Coronary artery (tissue), 2 donors: ENCODE results near the gene PCDH15.

Experiments used
- DNase-seq: peaks from one replicate; pipeline ENCODE4 v3.0.0-alpha.2; 2017; ENCODE audit warnings: low spot score
- H3K27ac ChIP-seq, 2 donors: fragments of 200-600 bp; sonication (generic); one replicate each; pipeline ENCODE4 v1.5.1; 2016 to 2019
- H3K4me3 ChIP-seq: fragments of 200-600 bp; sonication (generic); 2 replicates; pipeline ENCODE4 v1.5.1; 2016; ENCODE audit warnings: mild to moderate bottlenecking, moderate library complexity
- TF ChIP-seq, protein P1 (sequence below): fragments of 200-600 bp; sonication (generic); IDR thresholded peaks from one replicate; pipeline ENCODE4 v1.5.1; 2019; ENCODE audit warnings: antibody characterized with exemption

The PCDH15 gene

DNA sequence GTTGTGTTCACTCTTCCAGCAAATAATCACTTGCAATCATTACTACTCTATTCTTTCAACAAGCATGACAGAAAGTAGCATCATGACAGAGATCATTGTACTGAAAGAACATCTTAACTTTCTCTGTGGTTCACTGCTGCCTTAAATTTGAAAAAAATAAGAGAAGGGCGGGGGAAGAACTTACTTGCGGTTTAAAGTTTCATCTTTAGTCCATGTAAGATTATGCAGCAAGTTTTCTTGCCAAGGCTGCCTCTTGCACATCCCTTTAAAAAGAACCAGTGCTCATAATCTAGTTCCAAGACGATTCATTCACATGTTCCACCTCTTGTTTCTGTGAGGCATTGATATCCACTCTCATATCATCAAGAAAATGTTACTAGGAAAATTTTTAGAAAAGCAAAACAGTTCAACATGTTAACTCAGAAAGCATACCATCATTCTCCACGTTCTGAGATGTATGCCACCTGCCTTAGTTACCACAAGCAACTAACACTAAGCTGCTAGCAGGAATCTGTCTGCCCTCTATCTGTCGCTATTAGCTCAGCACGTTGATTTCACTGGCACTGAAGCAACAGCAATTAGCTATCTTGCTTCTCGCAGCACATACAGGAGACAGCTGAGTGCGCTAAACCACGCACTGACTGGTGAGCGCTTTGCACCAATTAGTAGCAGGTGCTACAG lies at the start of gene PCDH15:
Gene PCDH15 (minus strand): TSS at position 491 of the 681 bp plus-strand sequence. CDS start 136,969 bp downstream, outside the sequence.
- TF ChIP-seq, protein P1, sequence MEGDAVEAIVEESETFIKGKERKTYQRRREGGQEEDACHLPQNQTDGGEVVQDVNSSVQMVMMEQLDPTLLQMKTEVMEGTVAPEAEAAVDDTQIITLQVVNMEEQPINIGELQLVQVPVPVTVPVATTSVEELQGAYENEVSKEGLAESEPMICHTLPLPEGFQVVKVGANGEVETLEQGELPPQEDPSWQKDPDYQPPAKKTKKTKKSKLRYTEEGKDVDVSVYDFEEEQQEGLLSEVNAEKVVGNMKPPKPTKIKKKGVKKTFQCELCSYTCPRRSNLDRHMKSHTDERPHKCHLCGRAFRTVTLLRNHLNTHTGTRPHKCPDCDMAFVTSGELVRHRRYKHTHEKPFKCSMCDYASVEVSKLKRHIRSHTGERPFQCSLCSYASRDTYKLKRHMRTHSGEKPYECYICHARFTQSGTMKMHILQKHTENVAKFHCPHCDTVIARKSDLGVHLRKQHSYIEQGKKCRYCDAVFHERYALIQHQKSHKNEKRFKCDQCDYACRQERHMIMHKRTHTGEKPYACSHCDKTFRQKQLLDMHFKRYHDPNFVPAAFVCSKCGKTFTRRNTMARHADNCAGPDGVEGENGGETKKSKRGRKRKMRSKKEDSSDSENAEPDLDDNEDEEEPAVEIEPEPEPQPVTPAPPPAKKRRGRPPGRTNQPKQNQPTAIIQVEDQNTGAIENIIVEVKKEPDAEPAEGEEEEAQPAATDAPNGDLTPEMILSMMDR = no peak
- no peak within 1 kb of the TSS for H3K4me3 ChIP-seq
- DNase-seq = no peak
- no peak within 1 kb of the TSS for H3K27ac ChIP-seq

DNA sequence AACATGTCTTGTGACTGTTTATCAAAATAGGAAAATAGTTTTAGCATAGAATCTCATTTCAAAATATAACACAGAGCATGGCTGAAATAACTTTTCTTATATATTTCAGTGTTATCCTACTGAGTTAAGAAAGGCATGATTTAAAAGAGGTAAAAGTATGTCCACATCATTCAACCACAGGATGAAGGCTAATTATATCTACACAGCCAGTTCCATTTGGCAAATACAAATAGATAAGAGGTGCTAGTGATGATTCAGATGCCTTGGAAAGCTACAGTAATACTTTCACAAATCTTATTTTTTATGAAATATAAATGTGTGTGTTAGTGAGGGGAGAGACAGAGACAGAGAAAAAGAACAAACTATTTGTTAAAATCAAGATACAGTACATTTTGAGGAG lies 42.9 kb upstream of the PCDH15 start:
- H3K4me3 ChIP-seq = no peak overlapping the region

DNA sequence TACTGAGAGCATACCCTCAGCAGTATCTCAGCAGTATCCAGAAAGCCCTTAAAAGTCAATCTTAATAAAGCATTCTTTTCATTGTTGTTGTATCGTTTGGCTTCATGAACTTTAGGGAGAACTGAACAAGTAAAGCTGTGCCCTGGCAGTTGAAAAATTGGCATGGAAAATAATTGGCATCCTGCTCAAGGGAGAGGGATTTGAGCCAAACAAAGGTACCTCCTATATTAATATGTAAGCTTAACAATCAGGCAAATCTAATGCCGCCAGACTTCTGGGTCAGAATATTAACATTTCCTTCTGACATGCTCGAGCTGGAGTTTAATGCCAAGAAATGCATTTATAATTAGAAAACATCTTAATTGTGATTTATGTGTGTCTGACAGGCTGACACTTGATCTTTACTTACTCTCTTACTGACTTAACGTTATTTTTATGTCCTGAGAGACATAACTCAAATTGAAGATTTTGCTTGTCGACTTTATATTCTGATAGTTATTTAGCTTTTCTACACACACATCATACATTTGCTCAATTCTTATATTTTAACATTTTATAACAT lies 42.1 kb upstream of the PCDH15 start:
- TF ChIP-seq, protein P1 = no peak
- no peak for DNase-seq
- Histone ChIP-seq H3K27ac (no peak overlapping the region), H3K4me3 (no peak overlapping the region)

More for the DNA sequence above, 42.9 kb upstream of the PCDH15 start:
- TF ChIP-seq, protein P1 = no peak
- DNase-seq = no peak
- no peak overlapping the region for H3K27ac ChIP-seq

DNA sequence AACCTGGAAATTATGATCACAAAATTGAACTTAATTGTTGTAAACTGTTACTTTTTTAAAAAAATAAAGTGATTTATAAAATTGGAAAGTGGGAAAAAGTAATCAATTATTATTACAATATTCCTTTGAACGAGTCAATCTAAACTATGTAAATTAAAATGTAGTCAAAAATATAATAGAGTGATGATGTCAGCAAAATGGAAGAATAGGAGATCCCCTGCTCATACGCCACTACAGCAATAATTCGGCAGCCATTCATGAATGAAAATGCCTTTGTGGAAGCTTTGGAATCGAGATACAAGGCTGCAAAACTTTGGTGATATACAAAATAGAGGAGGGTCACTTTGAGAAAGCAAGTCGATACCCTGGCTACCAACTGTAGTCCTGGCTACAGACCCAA lies 36.4 kb upstream of the PCDH15 start:
- TF ChIP-seq, protein P1 = no peak
- Histone ChIP-seq H3K27ac (no peak overlapping the region), H3K4me3 (no peak overlapping the region)
- no peak for DNase-seq

DNA sequence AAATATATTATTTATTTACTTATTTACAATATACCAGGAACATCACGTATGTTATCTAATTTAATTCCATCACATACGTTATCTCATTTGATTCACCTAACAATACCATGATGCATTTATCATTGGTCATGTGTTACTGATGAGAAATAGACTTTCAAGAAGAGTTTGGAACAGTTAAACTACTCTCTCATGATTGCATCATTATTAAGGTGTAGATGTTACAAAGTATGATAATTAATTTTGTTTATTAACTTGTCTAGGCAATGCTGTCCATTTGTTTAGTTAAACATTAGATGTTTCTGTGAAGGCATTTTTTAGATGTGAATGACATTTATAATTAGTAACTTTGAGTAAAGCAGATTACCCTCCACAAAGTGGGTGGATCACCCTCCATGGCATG lies 32.0 kb upstream of the PCDH15 start:
- no peak overlapping the region for H3K4me3 ChIP-seq
- DNase-seq = no peak
- TF ChIP-seq, protein P1 = no peak

DNA sequence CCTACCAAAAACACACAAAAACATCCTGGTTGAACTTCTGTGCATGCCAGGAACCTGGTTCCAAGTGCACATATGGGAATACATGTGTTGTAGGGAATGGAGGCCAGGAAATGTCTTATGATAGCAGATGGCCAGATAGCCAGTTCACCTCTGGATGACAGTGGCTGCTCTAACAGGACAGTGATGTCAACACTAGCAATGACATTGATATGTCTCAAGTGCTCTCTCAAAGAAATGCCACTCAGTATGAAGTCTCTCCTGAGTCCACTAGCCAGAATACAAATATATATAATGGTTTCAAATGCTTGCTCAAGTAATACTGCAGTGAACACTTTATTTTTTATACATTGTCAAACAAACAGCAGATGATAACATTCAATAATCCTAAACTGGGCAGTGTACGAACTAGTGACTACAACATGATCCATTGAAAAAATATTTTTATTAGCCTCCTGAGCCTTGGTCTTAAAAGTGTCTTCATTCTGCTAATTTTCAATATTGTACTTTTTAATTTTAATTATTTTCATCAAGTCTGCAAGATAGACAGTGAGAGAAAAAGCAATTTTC lies 26.0 kb upstream of the PCDH15 start:
- Histone ChIP-seq H3K4me3 (no peak overlapping the region), H3K27ac (no peak overlapping the region)
- TF ChIP-seq, protein P1 = no peak
- DNase-seq = no peak

More for the DNA sequence above, 32.0 kb upstream of the PCDH15 start:
- no peak overlapping the region for H3K27ac ChIP-seq

DNA sequence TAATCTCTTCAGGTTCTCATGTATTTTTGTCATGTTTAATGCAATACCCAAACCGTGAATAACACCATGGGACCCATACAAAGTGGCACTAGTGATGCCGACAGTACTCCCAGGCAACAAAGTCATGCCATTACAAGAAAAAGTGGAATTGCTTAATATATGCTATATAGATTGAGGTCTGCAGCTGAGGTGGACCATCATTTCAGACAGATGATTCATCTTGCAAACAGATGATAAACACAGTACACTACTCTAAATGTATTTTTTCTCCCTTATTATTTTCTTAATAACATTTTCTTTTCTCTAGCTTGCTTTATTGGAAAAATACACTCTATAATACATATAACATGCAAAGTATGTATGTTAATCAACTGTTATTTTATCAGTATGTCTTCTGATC lies 14.6 kb upstream of the PCDH15 start:
- no peak overlapping the region for H3K27ac ChIP-seq
- TF ChIP-seq, protein P1 = no peak
- no peak overlapping the region for H3K4me3 ChIP-seq
- no peak for DNase-seq
